HepG2 (cell line): ENCODE results near the gene STPG4. TPM values are rescaled to one million over a fixed set of nuclear protein-coding genes. Genes with fewer than 3 reads are reported as not detected.
A peak's percentile ranks its signal among the peaks of the same experiment; 100 is the strongest.

ENCODE experiments used
- ARNT ChIP-seq: fragments of 450-650 bp; IDR thresholded peaks from 2 replicates; pipeline ENCODE4 v1.6.1; 2017
- IRF2 ChIP-seq: IDR thresholded peaks from 2 replicates; pipeline ENCODE4 v1.6.1; 2018; ENCODE audit warnings: missing genetic modification reagents, missing compliant biosample characterization
- KDM5B ChIP-seq: sonication (generic); formaldehyde crosslinking; IDR thresholded peaks from 2 replicates; pipeline ENCODE4 v1.4.0; 2020; ENCODE audit warnings: missing genetic modification reagents, mild to moderate bottlenecking, borderline replicate concordance
- TBL1XR1 ChIP-seq: fragments of 150-350 bp; IDR thresholded peaks from 2 replicates; pipeline ENCODE4 v1.6.1; 2014; ENCODE audit warnings: borderline replicate concordance, low read length; ENCODE audit not compliant: partially characterized antibody
- ZBTB20 ChIP-seq: sonication (generic); formaldehyde crosslinking; IDR thresholded peaks from 2 replicates; pipeline ENCODE4 v1.8.1; 2023; ENCODE audit warnings: missing genetic modification reagents, low read depth, mild to moderate bottlenecking, borderline replicate concordance
- ZMAT3 ChIP-seq: sonication (generic); formaldehyde crosslinking; conservative IDR thresholded peaks from 2 replicates; pipeline ENCODE4 v1.7.0; 2021; ENCODE audit warnings: missing genetic modification reagents
- ZNF318 ChIP-seq: sonication (generic); formaldehyde crosslinking; IDR thresholded peaks from 2 replicates; pipeline ENCODE4 v1.4.0; 2020; ENCODE audit warnings: mild to moderate bottlenecking, missing genetic modification reagents
- ZNF775 ChIP-seq: sonication (generic); formaldehyde crosslinking; IDR thresholded peaks from 2 replicates; pipeline ENCODE4 v1.4.0; 2020; ENCODE audit warnings: missing genetic modification reagents, mild to moderate bottlenecking, moderate library complexity, borderline replicate concordance
- ZNF780A ChIP-seq: sonication (generic); formaldehyde crosslinking; IDR thresholded peaks from 2 replicates; pipeline ENCODE4 v1.8.0; 2022; ENCODE audit warnings: mild to moderate bottlenecking, missing genetic modification reagents, moderate library complexity
- polyA plus RNA-seq, 8 experiments: library from polyadenylated mRNA; depleted of rRNA in 3 of 8; stranded (reverse) in 7 of 8; unstranded in 1 of 8; fragments of >200 nt; fragmentation: Illumina TruSeq in 4 of 8; extraction: Trizol in 4 of 8; gene quantifications; 2 replicates each; pipeline versions ENCODE4 v1.2.1 to v1.2.3, GENCODE V29; 2011 to 2016; ENCODE audit warnings: low read depth in 4 of 8, missing spikeins in 1 of 8, mixed read lengths in 1 of 8; ENCODE audit not compliant: insufficient read depth in 1 of 8
- total RNA-seq, 5 experiments: library from RNA; depleted of rRNA; stranded (reverse); fragments of >200 nt; fragmentation: Illumina TruSeq; extraction: Trizol; gene quantifications; 2 replicates each; pipeline ENCODE4 v1.2.3, GENCODE V29; 2016; ENCODE audit warnings: low read depth in 1 of 5
- TF ChIP-seq, protein P1 (sequence below): sonication (generic); formaldehyde crosslinking; IDR thresholded peaks from 2 replicates; pipeline ENCODE4 v1.5.1; 2020; ENCODE audit warnings: missing genetic modification reagents, mild to moderate bottlenecking, borderline replicate concordance
- TF ChIP-seq, protein P2 (sequence below): sonication (generic); formaldehyde crosslinking; IDR thresholded peaks from 2 replicates; pipeline ENCODE4 v1.4.0; 2020; ENCODE audit warnings: missing genetic modification reagents
- TF ChIP-seq, protein P3 (sequence below): IDR thresholded peaks from 2 replicates; pipeline ENCODE4 v1.6.1; 2016; ENCODE audit warnings: missing genetic modification reagents, missing compliant biosample characterization

The STPG4 gene
- total and polyA plus RNA-seq, 2 of the 13 experiments (the other 11 are each of a cell fraction or from before 2014, with no cell fraction given) = 0.11 to 0.15 TPM

DNA sequence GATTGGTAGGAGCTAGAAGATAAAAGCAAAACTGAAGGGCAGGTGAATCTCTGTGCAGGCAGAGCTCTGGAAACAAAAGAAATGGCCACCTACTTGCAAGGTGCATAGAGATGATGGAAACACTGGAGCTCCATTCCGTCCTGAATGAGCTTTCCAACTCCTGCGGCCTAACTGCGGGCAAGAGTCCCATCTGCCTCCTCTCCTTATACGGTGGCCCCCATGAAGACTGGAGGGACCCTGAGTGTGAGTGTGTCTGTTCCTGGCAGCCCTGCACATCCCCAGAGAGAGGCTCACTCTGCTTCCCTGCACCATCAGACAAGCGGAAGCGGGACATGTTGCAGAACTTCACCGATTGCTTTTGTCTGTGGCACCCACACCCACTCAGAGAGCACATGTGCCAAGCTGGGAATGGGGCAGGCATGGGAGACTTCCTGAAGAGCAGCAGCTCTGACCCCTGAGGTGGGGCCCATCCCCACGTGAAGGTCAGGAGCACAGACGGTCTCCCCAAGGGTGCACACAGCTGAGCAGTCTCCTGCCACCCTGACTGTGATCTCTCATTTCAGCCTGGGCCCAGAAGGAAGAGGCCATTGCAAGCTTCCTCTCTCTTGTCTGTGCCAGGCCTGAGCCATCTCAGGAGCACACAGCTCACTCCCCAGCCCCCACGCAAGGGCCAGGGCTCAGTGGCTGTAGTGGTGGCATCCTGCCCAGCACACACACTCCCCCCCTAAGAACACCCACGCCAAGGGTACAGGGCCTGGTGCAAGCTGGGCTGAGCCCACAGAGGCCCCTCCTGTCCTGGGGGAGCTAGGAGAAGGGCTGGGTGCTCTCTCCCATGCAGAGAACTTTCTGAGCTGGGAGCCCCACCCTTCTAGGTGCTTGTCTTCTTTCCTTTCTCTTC is 75.3 kb downstream of the STPG4 start (continued):
- TF ChIP-seq ZMAT3 (peak; percentile 42; the same call in 1 of the 2 replicates), IRF2 (CRISPR knock-in tag) (0 out of 2 replicates have a peak, but pooled peaks have one; percentile 18), TBL1XR1 (peak; percentile 17), KDM5B (CRISPR knock-in tag) (peak; percentile 86; the same call in 1 of the 2 replicates), ZNF780A (CRISPR knock-in tag) (no peak), ZBTB20 (CRISPR knock-in tag) (0 out of 2 replicates have a peak, but pooled peaks have one; percentile 20), ZNF775 (CRISPR knock-in tag) (peak; percentile 89), ARNT (no peak), ZNF318 (CRISPR knock-in tag) (peak; percentile 48; the same call in 1 of the 2 replicates)
- TF ChIP-seq, protein P1, sequence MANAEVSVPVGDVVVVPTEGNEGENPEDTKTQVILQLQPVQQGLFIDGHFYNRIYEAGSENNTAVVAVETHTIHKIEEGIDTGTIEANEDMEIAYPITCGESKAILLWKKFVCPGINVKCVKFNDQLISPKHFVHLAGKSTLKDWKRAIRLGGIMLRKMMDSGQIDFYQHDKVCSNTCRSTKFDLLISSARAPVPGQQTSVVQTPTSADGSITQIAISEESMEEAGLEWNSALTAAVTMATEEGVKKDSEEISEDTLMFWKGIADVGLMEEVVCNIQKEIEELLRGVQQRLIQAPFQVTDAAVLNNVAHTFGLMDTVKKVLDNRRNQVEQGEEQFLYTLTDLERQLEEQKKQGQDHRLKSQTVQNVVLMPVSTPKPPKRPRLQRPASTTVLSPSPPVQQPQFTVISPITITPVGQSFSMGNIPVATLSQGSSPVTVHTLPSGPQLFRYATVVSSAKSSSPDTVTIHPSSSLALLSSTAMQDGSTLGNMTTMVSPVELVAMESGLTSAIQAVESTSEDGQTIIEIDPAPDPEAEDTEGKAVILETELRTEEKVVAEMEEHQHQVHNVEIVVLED (CRISPR knock-in tag) = peak; percentile 21
- TF ChIP-seq, protein P2, sequence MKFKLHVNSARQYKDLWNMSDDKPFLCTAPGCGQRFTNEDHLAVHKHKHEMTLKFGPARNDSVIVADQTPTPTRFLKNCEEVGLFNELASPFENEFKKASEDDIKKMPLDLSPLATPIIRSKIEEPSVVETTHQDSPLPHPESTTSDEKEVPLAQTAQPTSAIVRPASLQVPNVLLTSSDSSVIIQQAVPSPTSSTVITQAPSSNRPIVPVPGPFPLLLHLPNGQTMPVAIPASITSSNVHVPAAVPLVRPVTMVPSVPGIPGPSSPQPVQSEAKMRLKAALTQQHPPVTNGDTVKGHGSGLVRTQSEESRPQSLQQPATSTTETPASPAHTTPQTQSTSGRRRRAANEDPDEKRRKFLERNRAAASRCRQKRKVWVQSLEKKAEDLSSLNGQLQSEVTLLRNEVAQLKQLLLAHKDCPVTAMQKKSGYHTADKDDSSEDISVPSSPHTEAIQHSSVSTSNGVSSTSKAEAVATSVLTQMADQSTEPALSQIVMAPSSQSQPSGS (CRISPR knock-in tag) = 0 out of 2 replicates have a peak, but pooled peaks have one; percentile 52
- TF ChIP-seq, protein P3, sequence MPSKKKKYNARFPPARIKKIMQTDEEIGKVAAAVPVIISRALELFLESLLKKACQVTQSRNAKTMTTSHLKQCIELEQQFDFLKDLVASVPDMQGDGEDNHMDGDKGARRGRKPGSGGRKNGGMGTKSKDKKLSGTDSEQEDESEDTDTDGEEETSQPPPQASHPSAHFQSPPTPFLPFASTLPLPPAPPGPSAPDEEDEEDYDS (CRISPR knock-in tag) = 0 out of 2 replicates have a peak, but pooled peaks have one; percentile 21
